DND-41 (cell line): ENCODE measurements around the gene NDUFA3.

Source experiments
- ATAC-seq: fragments of 200-7000 bp; cut with Tn5 transposase; 3 replicates; pipeline ENCODE4 v1.9.1; 2021; ENCODE audit warnings: low read depth; ENCODE audit not compliant: insufficient read depth
- DNase-seq: peaks from one replicate; pipeline ENCODE4 v3.0.0-alpha.2; 2020
- H2AFZ ChIP-seq: 2 replicates; pipeline ENCODE4 v1.6.0; 2012; ENCODE audit warnings: low read depth, low read length
- H3K27ac ChIP-seq: 2 replicates; pipeline ENCODE4 v1.5.1; 2012; ENCODE audit warnings: low read length, inconsistent platforms
- H3K27me3 ChIP-seq: fragments of 200-600 bp; sonication (generic); 2 replicates; pipeline ENCODE4 v1.6.0; 2012; ENCODE audit warnings: low read length, mild to moderate bottlenecking, inconsistent platforms; ENCODE audit not compliant: insufficient read depth, poor library complexity
- H3K36me3 ChIP-seq: 2 replicates; pipeline ENCODE4 v1.5.1; 2012; ENCODE audit warnings: low read length, inconsistent platforms; ENCODE audit not compliant: insufficient read depth
- H3K4me1 ChIP-seq: 2 replicates; pipeline ENCODE4 v1.5.1; 2012; ENCODE audit warnings: mild to moderate bottlenecking, low read length; ENCODE audit not compliant: insufficient read depth
- H3K4me2 ChIP-seq: 2 replicates; pipeline ENCODE4 v1.6.0; 2012; ENCODE audit warnings: mild to moderate bottlenecking, moderate library complexity, low read length, inconsistent platforms; ENCODE audit not compliant: insufficient read depth
- H3K4me3 ChIP-seq, 2 experiments: fragments of 200-600 bp in 1 of 2; shearing (Covaris generic) in 1 of 2; 2 replicates each; pipeline ENCODE4 v1.5.1; 2012 to 2016; ENCODE audit warnings: inconsistent platforms in 2 of 2, low read length in 2 of 2, mild to moderate bottlenecking in 2 of 2, low read depth in 1 of 2, moderate library complexity in 1 of 2
- H3K79me2 ChIP-seq: 2 replicates; pipeline ENCODE4 v1.6.0; 2012; ENCODE audit warnings: low read length, inconsistent platforms; ENCODE audit not compliant: insufficient read depth
- H3K9ac ChIP-seq: 2 replicates; pipeline ENCODE4 v1.6.0; 2012; ENCODE audit warnings: low read depth, mild to moderate bottlenecking, inconsistent platforms, low read length, moderate library complexity
- H3K9me3 ChIP-seq: 2 replicates; pipeline ENCODE4 v1.5.1; 2012; ENCODE audit warnings: low read length, moderate library complexity, mild to moderate bottlenecking, inconsistent platforms; ENCODE audit not compliant: insufficient read depth, severe bottlenecking
- H4K20me1 ChIP-seq: 2 replicates; pipeline ENCODE4 v1.6.0; 2012; ENCODE audit warnings: low read length; ENCODE audit not compliant: insufficient read depth
- EZH2 ChIP-seq: IDR thresholded peaks from 3 replicates; pipeline ENCODE4 v1.6.1; 2012; ENCODE audit warnings: borderline replicate concordance, low read depth, mild to moderate bottlenecking, moderate library complexity, low read length, inconsistent platforms; ENCODE audit not compliant: severe bottlenecking
- TF ChIP-seq, protein P1 (sequence below): IDR thresholded peaks from 2 replicates; pipeline ENCODE4 v1.5.1; 2012; ENCODE audit warnings: borderline replicate concordance, low read length, moderate library complexity, mild to moderate bottlenecking; ENCODE audit not compliant: poor library complexity, severe bottlenecking; ENCODE audit errors: extremely low read depth

NDUFA3 gene

GRCh38 chr19:54128441-54128725, 25.7 kb downstream of the NDUFA3 start:
- Histone ChIP-seq H2AFZ (no peak overlapping the region), H3K36me3 (peaks cover 77% of the 10 kb centered on the region), H3K4me2 (no peak overlapping the region), H3K27ac (no peak overlapping the region), H3K9me3 (no peaks in the 10 kb centered on the region), H4K20me1 (peaks cover 14% of the 10 kb centered on the region), H3K4me3 (no peak overlapping the region), H3K79me2 (no peaks in the 10 kb centered on the region), H3K27me3 (no peaks in the 10 kb centered on the region), H3K9ac (no peak overlapping the region), H3K4me1 (no peaks in the 10 kb centered on the region)
- TF ChIP-seq EZH2 = no peak
- TF ChIP-seq, protein P1, sequence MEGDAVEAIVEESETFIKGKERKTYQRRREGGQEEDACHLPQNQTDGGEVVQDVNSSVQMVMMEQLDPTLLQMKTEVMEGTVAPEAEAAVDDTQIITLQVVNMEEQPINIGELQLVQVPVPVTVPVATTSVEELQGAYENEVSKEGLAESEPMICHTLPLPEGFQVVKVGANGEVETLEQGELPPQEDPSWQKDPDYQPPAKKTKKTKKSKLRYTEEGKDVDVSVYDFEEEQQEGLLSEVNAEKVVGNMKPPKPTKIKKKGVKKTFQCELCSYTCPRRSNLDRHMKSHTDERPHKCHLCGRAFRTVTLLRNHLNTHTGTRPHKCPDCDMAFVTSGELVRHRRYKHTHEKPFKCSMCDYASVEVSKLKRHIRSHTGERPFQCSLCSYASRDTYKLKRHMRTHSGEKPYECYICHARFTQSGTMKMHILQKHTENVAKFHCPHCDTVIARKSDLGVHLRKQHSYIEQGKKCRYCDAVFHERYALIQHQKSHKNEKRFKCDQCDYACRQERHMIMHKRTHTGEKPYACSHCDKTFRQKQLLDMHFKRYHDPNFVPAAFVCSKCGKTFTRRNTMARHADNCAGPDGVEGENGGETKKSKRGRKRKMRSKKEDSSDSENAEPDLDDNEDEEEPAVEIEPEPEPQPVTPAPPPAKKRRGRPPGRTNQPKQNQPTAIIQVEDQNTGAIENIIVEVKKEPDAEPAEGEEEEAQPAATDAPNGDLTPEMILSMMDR = no peak
- ATAC-seq (no peak), DNase-seq (no peak)

DNA sequence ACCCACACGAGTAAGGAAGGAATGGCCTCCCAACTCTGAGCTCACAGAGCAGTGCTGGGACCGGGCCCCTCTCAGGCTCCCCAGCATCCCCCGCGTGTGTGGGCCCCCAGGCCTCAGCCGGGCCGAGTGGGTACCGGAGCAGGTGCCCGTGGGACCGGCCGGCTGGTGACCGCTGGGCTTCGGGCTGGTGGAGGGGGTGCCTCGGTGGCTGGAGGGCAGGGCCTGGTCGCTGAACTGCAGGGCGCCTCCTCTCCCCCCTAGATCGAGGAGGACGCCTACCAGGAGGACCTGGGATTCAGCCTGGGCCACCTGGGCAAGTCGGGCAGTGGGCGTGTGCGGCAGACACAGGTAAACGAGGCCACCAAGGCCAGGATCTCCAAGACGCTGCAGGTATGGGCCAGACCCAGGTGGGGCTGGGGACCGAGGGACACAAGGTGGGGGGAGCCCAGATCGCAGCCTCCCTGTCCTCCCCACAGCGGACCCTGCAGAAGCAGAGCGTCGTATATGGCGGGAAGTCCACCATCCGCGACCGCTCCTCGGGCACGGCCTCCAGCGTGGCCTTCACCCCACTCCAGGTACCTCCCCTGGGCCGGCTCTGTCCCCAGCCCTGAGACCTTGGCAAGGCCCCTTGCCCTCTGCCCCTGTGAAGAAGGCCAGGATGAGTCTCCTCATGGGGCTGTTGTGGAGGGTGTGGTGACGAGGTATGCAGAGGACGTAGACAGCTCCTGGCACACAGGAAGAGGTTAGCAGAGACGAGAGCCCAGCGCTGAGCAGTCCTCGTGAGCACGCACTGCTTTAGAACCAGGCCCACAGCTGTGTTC, 26.4 kb downstream of the NDUFA3 start:
- Histone ChIP-seq H3K9me3 (no peaks in the 10 kb centered on the region), H3K4me3 (no peak overlapping the region), H3K27ac (no peak overlapping the region), H3K4me1 (no peaks in the 10 kb centered on the region), H3K27me3 (no peaks in the 10 kb centered on the region), H3K9ac (no peak overlapping the region), H3K36me3 (peaks cover 71% of the 10 kb centered on the region), H2AFZ (no peak overlapping the region), H3K4me2 (no peak overlapping the region), H4K20me1 (peaks cover 18% of the 10 kb centered on the region), H3K79me2 (no peaks in the 10 kb centered on the region)
- TF ChIP-seq EZH2 = no peak
- TF ChIP-seq, protein P1 = no peak
- ATAC-seq (no peak), DNase-seq (no peak)

DNA sequence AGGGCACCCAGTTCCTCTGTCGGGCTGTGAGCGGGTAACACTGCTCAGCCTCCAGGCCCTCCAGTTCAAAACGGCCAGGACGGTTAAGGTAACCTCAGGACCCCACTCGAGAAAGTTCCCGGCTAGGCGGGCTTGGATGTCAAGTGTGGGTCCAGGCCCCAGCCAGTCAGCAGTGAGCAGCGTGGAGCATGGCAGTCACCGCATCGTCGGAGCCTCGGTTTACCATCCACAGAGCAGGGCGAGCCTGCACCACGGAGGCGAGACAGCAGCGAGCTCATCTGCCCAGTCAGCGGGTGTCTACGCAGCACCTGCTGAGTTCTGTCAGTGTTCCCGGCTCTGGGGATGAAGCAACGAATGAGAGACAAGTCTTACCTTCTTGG, 27.0 kb downstream of the NDUFA3 start:
- Histone ChIP-seq H3K36me3 (peaks cover 65% of the 10 kb centered on the region), H3K9ac (no peak overlapping the region)

GRCh38 chr19:54133312-54133956, 30.8 kb downstream of the NDUFA3 start:
- H4K20me1 ChIP-seq = peaks cover 17% of the 10 kb centered on the region
- no peak for DNase-seq
- TF ChIP-seq EZH2 = no peak
- TF ChIP-seq, protein P1 = no peak
- peaks cover 32% of the 10 kb centered on the region for H3K36me3 ChIP-seq
- H3K9ac ChIP-seq = no peak overlapping the region
- peaks cover 14% of the 10 kb centered on the region for H3K4me1 ChIP-seq
- no peaks in the 10 kb centered on the region for H3K27me3 ChIP-seq
- no peak overlapping the region for H3K4me3 ChIP-seq
- H3K9me3 ChIP-seq = no peaks in the 10 kb centered on the region
- no peak overlapping the region for H3K4me2 ChIP-seq
- H2AFZ ChIP-seq = no peak overlapping the region
- no peak for ATAC-seq
- H3K27ac ChIP-seq = no peak overlapping the region
- H3K79me2 ChIP-seq = peaks cover 8% of the 10 kb centered on the region

More for the DNA sequence above, 27.0 kb downstream of the NDUFA3 start:
- no peaks in the 10 kb centered on the region for H3K27me3 ChIP-seq
- no peak for TF ChIP-seq EZH2
- ATAC-seq = no peak
- no peak overlapping the region for H3K4me2 ChIP-seq
- no peak for DNase-seq
- H4K20me1 ChIP-seq = peaks cover 18% of the 10 kb centered on the region
- H2AFZ ChIP-seq = no peak overlapping the region
- H3K9me3 ChIP-seq = no peaks in the 10 kb centered on the region
- no peaks in the 10 kb centered on the region for H3K4me1 ChIP-seq
- no peak overlapping the region for H3K27ac ChIP-seq
- H3K4me3 ChIP-seq = no peak overlapping the region
- no peaks in the 10 kb centered on the region for H3K79me2 ChIP-seq
